Activated CD8-positive, alpha-beta memory T cell treated with anti-CD3 and anti-CD28 coated beads, Interleukin-2, amount 50 U/mL, for 48 hours (primary cell): ENCODE results near the gene IL25.
"Not testable (repeated sequence)": the region's sequence is repeated elsewhere in the genome, so short reads cannot be mapped to it uniquely, and the experiment has no call there.

Experiments
- DNase-seq: peaks from one replicate; pipeline ENCODE4 v3.0.0-alpha.2; 2020

IL25 gene

GRCh38 chr14:23392613-23393012 lies 20.0 kb downstream of the IL25 start:
- no peak for DNase-seq

- no peak for DNase-seq
These were observed 23.5 kb downstream of the IL25 start for GRCh38 chr14:23396126-23396525.

DNA sequence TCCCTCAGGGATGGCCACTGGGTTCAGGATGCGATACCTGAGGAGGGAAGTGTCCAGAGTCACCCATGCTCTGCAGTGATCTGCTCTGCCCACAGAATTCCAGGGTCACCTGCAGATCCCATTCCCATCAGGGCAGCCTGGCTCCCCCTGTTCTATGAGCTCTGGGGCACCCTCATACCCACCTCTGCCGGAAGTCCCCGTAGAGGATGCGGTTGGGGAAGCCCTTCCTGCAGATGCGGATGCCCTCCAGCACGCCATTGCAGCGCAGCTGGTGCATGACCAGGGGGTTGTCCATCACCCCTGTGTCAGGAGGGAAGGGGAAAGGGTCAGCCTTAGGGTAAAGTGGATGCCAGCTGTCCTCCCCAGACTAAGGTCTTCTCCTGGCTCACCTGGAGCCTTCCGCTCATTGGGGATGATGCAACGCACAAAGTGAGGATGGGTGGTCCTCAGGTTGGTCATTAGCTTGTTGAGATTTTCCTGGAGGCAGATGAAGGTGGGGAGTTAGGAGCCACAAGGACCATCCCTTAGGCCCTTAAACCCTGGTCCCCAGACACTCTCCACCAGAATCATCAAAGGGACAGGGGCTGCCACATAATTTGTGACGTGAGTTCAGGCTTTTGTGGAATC lies 24.3 kb downstream of the IL25 start:
- no peak for DNase-seq

DNA sequence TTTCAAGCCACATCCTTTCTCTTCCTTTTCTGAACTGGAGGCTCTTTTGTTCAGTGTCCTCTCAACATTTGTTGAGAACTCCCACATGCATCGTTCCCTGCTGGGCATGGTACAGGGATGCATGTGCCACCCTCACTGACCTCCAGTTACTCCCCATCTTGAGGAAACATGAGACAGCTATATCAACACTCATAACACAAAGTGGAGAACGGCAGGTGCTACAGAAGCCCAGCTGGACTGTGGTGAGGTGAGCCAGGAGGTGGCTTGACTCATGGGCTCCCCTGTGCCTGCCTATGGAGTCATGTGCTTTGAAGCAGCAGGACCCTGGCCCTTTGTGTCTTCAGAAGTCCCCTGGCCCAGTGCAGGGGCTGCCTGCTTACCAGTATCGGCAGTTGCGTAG lies 25.7 kb downstream of the IL25 start:
- DNase-seq: no peak

DNA sequence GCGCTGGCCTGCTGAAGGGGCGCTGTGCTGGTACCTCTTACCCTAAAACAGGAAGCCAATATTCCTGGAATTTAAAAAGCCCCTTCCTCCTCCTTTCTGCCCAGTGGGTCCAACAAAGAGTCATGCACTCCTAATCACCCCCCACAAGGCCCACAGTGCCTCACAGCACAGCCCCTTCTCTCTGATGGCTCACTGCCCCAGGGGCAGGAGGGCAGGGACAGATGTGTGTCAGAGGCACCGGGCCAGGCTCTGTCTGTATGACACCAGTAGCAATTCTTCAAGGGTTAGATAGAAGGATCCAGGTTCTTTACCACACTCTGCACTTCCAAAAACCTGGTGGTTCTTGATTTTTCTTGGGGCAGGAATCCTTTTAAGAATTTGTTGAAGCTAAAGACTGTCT lies 26.5 kb downstream of the IL25 start:
- DNase-seq: no peak

DNA sequence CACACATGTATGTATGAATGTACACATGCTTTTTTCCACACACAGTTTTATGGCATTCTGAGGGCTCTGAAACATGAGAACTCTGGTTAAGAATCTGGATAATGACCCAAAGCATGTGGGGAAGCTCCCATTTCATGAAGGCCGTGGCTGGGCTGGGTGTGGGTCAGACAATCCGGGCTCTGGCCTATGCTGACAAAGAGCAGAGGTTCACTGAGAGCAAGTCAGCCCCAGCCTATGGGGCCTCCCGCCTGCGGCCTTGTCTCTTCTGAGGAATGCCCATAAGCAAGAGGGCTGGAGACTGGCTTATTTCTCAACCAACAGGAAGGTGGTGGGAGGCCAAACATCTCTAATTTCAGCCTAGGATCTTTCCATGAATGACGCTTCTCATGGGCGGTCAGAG lies 27.0 kb downstream of the IL25 start:
- no peak for DNase-seq

- not testable (repeated sequence) for DNase-seq
These were observed 28.0 kb downstream of the IL25 start for GRCh38 chr14:23400496-23401149.

DNA sequence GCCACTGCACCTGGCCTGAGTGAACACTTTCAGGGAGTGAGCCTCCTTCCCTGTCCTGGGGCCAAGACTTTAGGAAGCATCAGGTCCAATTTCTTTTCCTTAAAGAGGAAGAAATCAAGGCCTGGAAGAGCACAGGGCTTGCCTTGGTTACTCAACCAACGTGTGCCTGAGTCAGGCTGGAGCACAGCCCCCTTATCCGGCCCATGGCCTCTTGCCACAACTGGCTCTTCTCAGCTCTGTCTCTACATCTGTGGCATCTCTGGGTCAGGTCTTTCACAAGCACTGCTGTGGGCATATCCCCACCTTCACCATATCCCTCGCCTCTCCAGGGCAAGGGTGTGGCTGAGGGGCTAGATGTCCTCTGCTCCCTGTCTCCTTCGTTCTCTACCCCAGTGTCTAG lies 28.7 kb downstream of the IL25 start:
- DNase-seq: no peak

- DNase-seq: no peak
These were observed 29.9 kb downstream of the IL25 start for GRCh38 chr14:23402296-23403138.

DNA sequence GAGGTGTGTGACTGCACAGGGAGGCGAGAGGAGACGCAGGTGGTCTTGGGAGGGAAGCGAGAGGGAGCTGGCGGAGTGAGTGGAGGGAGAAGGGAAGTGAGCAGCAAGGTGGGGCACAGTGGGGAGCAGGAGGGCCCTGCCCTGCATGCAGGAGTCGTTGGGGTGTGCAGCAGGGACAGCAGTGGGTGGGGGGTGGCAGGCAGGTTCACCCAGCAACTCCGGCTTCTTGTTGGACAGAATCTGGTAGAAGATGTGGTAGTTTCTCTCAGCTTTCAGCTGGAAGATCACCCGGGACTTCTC lies 30.5 kb downstream of the IL25 start:
- no peak for DNase-seq

DNA sequence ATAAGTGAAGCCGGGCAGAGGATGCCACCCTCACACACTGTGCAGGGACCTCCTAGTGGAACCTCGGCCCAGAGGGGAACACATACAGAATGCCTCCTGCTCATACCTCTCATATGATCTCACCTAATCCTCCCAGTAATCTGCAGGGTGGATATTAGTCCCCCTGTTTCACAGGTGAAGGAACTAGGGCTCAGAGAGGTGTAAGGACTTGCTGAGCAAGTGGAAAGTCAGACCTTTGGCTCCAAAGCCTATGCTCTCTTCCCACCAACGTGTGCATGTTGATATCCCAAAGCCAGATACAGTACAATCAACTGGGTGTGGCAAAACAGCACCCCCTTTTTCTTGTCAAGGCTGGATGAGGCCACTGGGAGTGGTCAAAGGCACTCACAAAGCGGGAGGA lies 31.3 kb downstream of the IL25 start:
- DNase-seq: no peak

GRCh38 chr14:23404331-23404900 lies 31.8 kb downstream of the IL25 start:
- no peak for DNase-seq

- DNase-seq: no peak
These were observed 32.5 kb downstream of the IL25 start for GRCh38 chr14:23405096-23405495.

DNA sequence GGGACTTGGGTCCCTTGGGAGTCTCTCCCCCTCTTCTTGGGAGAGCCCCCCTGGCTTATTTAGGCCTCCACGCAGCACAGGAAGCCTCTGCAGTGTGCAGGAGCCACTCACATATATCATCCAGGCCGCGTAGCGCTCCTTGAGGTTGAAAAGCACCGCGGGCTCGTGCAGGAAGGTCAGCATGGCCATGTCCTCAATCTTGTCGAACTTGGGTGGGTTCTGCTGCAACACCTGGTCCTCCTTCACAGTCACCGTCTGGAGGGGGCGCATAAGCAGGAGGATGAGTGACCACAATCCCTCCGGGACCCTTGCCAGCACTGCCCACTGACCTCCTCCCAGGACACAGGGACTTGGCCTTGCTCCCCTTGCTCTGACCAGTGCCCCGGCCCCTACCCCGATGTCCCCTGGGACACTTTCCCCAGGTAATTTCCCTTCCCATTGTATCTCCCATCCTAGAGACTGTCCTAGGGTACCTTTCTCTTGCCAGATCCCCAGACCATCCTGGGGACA lies 33.0 kb downstream of the IL25 start:
- no peak for DNase-seq

- no peak for DNase-seq
These were observed 33.6 kb downstream of the IL25 start for GRCh38 chr14:23406244-23406643.

DNA sequence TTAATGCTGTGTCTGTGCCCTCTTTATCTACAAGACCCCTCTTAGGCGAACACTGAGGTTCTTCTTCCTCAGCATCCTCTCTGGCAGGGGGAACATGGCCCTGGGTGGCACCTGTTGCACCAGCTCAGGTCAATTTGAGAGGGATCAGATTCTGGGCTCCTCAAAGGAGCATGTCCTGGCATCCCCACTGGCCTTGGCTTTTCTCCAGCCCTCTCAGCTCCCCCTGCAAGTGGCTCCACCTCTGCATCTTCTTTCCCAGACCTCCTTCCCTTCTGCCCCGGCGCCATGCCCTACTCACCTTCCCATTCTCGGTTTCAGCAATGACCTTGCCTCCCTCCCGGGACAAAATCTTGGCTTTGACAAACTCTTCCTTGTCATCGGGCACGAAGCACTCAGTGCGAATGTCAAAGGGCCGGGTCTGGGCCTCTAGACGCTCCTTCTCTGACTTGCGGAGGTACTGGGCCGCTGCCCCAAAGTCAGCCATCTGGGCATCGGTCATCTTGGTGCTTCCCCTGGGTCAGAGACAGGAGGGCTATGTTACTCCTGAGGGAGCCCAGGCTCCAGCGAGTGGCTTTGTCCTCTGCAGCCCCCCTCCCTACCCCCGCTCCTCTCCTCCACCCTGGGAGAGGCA lies 34.2 kb downstream of the IL25 start:
- DNase-seq: no peak

DNA sequence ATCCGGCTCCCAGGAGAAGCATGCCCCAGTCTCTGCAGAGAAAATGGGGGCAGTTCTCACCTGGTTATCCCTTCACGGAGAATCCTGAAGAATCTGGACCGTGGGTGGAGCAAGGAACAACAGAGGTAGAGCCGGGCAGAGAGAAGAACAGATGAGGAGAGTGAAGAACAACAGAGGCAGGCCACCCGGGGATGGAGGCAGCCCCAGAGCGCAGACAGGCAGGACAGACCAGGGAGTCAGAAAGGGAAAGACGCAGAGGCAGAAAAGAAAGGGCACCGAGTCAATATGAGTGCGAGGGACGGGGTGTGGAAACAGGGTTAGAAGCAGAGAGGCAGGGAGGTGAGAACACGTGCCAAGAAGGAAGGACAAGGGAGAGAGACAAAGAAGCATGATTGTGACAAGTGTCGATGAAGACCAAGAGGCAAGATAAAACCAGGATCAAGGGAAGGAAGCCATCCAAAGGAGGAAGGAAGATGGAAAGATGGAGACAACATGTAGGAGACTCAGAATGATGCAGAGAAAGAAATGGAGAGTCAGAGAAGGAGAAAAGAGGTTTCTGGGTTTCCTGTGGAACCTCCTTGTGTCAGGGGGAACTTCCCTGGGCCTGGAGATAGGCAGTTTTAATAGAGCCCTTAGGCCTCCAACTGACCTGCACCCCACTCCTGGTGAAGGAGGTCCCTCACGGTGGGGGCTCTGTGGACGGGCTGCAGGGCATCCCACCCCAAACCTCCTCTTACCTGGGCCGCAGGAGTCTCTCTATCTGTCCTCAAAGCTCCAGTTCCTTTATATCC lies 35.1 kb downstream of the IL25 start, which contains the start of gene MYH6:
MYH6 (minus strand) TSS at position 758 of the 791 bp plus-strand sequence. CDS start 1,050 bp downstream, outside the sequence.
- DNase-seq: no peak

DNA sequence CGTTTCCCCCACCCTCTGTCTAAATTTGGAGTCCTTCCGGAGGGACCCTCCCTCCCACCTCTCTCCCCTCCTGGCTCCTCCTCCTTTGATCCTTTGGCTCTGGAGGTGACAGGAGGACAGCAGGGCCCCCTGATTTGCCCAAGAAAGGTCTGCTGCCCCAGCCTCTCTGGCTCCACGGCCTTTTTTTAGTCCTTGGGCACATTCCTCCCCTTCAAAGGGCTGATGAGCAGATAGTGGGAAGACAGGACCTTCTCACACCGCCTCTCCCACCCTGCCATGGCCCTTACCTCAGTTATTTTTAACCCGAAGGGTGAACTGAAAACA lies 35.7 kb downstream of the IL25 start:
- no peak for DNase-seq

DNA sequence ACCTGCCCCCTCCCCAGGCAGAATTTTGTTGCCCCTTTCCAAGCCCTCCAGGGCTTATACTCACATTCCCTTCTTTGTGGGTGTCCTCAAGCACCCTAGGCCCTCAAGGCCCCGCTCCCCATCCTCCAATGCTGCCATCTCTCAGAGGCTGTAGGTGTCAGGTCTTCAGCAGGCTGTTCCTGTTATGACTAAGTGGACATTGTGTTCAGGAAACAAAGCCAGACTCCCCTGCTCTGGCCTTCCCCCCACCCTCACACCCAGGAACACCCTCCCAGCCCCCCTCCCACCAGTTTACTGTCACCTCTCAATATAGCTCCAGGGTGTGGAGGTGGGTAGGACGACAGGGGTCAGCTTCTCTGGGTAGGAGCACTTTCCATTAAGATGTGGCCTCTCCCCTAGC lies 36.9 kb downstream of the IL25 start:
- DNase-seq: no peak

DNA sequence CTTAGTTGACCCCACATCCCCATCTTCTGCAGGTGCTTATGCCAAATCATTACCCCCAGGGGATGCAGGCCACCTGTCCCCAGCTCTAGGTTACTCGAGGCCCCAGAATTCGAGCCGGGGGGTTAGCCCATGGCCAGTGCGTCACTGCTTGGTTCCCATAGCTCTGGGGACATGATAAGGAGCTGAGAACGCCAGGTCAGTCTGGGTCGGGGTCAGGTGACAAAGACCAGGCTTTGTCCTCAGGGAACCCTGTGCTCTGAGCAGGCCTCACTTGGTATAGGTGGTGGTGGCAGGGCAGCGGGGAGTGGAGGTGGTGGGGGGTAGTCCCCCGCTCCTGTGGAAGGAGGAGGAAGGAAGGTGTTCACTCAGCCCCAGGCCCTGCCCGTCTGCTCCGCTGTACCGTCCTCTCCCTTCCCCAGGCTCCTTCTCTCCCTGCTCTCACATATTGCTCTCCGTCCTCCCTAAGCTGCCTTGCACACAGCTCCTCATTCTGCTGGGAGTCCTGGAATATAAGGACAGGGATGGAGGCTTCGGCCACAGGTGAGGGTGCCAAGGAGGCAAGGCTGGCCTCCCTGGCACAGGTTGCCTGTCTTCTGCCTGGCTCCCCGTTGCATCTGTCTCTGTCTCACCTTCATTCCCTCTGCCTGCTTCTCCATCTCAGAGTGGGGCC lies 37.5 kb downstream of the IL25 start:
- DNase-seq: no peak

DNA sequence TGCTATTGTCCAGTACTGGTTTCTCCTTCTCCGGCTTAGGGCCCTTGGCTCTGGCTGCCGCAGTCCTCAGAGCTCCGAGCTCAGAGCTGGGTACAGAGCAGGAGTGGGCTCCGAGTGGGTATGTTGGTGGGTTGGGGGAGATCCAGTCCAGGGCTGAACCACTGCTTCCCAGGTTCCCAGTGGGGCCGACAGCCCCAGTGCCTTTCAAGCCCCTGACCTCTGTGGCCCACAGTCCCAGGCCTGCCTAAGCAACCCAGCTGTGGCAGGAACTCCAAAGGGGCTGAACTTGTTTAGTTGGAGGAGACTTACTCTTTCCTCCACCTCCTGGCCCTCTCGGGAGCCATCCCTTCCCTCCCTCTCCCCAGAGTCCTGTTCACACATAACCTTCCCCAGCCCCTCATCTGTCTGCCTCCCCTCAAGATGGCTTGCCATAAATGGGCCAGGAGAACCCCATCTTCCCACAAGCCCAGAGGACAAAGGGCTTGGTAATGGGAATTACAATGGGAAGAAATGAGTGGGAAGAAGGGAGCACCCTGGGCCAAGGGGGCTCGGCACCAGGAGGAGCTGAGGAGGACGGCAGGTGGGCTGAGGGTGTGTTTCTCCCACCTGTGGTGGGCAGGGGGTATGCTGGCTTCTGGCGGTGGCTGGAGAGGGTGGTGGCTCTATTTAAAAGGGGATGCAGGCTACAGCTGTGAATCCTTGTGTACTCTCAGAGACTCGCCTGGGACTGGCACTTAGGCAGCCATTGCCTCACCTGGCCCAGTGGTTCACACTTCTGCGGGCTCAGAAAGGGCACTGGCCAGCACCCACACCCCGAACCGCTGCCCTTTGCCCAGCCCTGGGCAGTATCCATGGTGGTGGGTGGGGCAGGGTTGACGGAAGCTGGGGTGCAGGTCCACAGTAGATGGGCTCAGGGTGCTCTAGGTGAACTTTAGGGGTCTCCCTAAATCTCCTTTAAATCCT lies 39.2 kb downstream of the IL25 start:
- DNase-seq: no peak
